HG02938 (cell line): ENCODE measurements around the gene KMT2B.
A peak's percentile ranks its signal among the peaks of the same experiment; 100 is the strongest.
"Not testable (repeated sequence)": the region's sequence is repeated elsewhere in the genome, so short reads cannot be mapped to it uniquely, and the experiment has no call there.

ENCODE experiments used
- ATAC-seq: cut with Tn5 transposase; IDR thresholded peaks from one replicate; pipeline ENCODE4 v1.9.1; 2021; ENCODE audit warnings: mild to moderate bottlenecking, moderate library complexity; ENCODE audit not compliant: unreplicated experiment

The KMT2B gene

GRCh38 chr19:35755550-35756376 lies 38.0 kb downstream of the KMT2B start:
- ATAC-seq: no peak

- ATAC-seq: no peak
Observed at GRCh38 chr19:35756377-35757230, 38.8 kb downstream of the KMT2B start, which contains the start of gene HSPB6. Gene HSPB6 (minus strand): TSS chr19:35757029. CDS start chr19:35757008, 21 bp downstream.

- ATAC-seq: no peak
Observed at GRCh38 chr19:35757231-35757748, 39.5 kb downstream of the KMT2B start.

- ATAC-seq: peak; percentile 93
Observed at GRCh38 chr19:35757749-35758608, 40.2 kb downstream of the KMT2B start, which contains the start of gene PROSER3. Gene PROSER3 (plus strand): TSS chr19:35758176. CDS start chr19:35758216, 40 bp downstream.

- ATAC-seq: no peak
Observed at GRCh38 chr19:35759697-35760096, 41.9 kb downstream of the KMT2B start.

GRCh38 chr19:35760711-35761349 lies 43.0 kb downstream of the KMT2B start:
- no peak for ATAC-seq

- ATAC-seq: no peak
Observed at GRCh38 chr19:35764432-35765315, 46.9 kb downstream of the KMT2B start.

- ATAC-seq: no peak
Observed at GRCh38 chr19:35766571-35767104, 48.8 kb downstream of the KMT2B start.

GRCh38 chr19:35767288-35768081 lies 49.7 kb downstream of the KMT2B start:
- ATAC-seq: no peak

GRCh38 chr19:35768082-35768421 lies 50.2 kb downstream of the KMT2B start:
- no peak for ATAC-seq

- not testable (repeated sequence) for ATAC-seq
Observed at GRCh38 chr19:35772362-35772761, 54.6 kb downstream of the KMT2B start.

GRCh38 chr19:35773020-35773806 lies 55.4 kb downstream of the KMT2B start:
- ATAC-seq: no peak

GRCh38 chr19:35774274-35775045 lies 56.7 kb downstream of the KMT2B start:
- ATAC-seq: no peak

GRCh38 chr19:35775046-35775297 lies 57.2 kb downstream of the KMT2B start:
- ATAC-seq: no peak

GRCh38 chr19:35775298-35776101 lies 57.7 kb downstream of the KMT2B start, which contains the start of gene ARHGAP33:
Gene ARHGAP33 (plus strand): TSS chr19:35775564. CDS start chr19:35775659, 95 bp downstream.
- ATAC-seq: peak; percentile 90
